IPS-15b (cell line): ENCODE data around the gene RBFOX1.

Source experiments
- H3K27me3 ChIP-seq: one replicate; pipeline ENCODE4 v1.6.1; 2013; ENCODE audit warnings: low read length; ENCODE audit not compliant: control insufficient read depth, insufficient read depth
- H3K36me3 ChIP-seq: one replicate; pipeline ENCODE4 v1.6.1; 2013; ENCODE audit warnings: low read length; ENCODE audit not compliant: control insufficient read depth, insufficient read depth
- H3K4me1 ChIP-seq: one replicate; pipeline ENCODE4 v1.6.1; 2013; ENCODE audit warnings: mild to moderate bottlenecking, low read length; ENCODE audit not compliant: control insufficient read depth, insufficient read depth
- H3K4me3 ChIP-seq: one replicate; pipeline ENCODE4 v1.5.1; 2013; ENCODE audit warnings: low read depth, low read length
- H3K9ac ChIP-seq: one replicate; pipeline ENCODE4 v1.6.1; 2013; ENCODE audit warnings: low read depth, mild to moderate bottlenecking, low read length
- H3K9me3 ChIP-seq: one replicate; pipeline ENCODE4 v1.6.1; 2013; ENCODE audit warnings: mild to moderate bottlenecking, low read length; ENCODE audit not compliant: control insufficient read depth, insufficient read depth

Gene RBFOX1

GRCh38 chr16:7449808-7450207 is 117.2 kb downstream of the RBFOX1 start:
- no peaks in the 10 kb centered on the region for H3K36me3 ChIP-seq
- H3K9me3 ChIP-seq: no peaks in the 10 kb centered on the region
- H3K4me1 ChIP-seq: peaks cover 6% of the 10 kb centered on the region
- no peak overlapping the region for H3K9ac ChIP-seq
- H3K27me3 ChIP-seq: no peaks in the 10 kb centered on the region
- H3K4me3 ChIP-seq: no peak overlapping the region

DNA sequence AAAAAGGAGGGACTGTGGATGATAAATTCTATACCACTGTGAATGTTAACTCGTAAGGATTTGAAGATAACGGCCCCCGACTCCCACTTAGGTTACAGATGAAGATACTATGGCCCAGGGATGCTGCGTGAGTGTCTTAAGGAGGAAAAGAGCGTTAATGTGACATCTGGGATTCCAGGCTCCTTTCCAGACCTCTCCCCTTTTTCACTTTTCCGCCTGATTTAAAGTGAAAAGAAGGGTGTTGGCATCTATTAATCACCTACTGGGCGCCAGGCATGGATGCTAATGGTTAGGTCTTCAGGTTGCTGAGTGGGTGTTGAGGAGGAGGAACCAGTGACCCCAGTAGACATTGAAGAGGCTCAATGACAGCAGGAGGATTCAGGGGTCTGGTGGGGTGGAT is 117.8 kb downstream of the RBFOX1 start:
- Histone ChIP-seq H3K4me3 (no peak overlapping the region), H3K36me3 (no peaks in the 10 kb centered on the region), H3K27me3 (no peaks in the 10 kb centered on the region), H3K4me1 (peaks cover 6% of the 10 kb centered on the region), H3K9me3 (no peaks in the 10 kb centered on the region), H3K9ac (no peak overlapping the region)

DNA sequence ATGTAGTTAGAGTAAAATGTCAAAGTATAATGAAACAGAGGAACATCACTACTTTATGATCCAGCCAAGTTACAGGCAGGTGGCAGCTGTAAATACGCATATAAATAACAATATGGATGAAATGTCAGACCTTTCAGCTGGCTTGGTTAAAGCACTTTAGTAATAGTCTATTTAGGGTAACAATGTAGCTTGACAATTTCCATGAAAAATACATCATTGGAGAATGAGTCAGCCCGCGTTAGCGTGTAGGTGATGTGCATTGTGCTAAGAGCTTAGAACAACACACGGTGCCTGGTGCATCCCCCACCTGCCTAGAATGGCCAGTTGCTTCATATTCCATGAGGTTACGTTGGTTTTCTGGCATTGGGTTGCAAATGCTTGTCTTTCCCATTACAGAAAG is 119.4 kb downstream of the RBFOX1 start:
- peaks cover 6% of the 10 kb centered on the region for H3K4me1 ChIP-seq
- H3K36me3 ChIP-seq: no peaks in the 10 kb centered on the region
- no peaks in the 10 kb centered on the region for H3K27me3 ChIP-seq

DNA sequence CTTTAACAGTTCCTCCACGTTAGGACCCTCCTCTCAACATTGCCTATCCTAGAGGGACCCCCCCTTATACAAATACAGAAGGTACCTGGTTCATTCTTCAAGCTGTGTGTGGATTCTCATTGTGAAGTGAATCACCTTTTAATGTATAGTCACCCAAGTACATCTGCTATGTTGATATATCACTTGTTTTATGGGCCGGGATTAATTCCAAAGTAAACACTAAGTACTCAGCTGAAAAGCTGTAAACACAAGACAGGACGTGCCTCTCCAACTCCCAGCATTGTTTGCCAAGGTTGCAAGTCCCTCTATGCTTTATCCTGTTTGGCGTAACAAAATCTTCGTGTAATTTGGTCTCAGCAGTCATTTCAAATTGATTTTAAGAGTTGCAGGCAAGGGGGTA is 123.6 kb downstream of the RBFOX1 start:
- H3K4me3 ChIP-seq: no peak overlapping the region
- H3K4me1 ChIP-seq: peaks cover 6% of the 10 kb centered on the region
- no peaks in the 10 kb centered on the region for H3K27me3 ChIP-seq
- no peaks in the 10 kb centered on the region for H3K9me3 ChIP-seq
- no peaks in the 10 kb centered on the region for H3K36me3 ChIP-seq
- H3K9ac ChIP-seq: no peak overlapping the region

More for the DNA sequence above, 119.4 kb downstream of the RBFOX1 start:
- Histone ChIP-seq H3K9me3 (no peaks in the 10 kb centered on the region), H3K9ac (no peak overlapping the region), H3K4me3 (no peak overlapping the region)

DNA sequence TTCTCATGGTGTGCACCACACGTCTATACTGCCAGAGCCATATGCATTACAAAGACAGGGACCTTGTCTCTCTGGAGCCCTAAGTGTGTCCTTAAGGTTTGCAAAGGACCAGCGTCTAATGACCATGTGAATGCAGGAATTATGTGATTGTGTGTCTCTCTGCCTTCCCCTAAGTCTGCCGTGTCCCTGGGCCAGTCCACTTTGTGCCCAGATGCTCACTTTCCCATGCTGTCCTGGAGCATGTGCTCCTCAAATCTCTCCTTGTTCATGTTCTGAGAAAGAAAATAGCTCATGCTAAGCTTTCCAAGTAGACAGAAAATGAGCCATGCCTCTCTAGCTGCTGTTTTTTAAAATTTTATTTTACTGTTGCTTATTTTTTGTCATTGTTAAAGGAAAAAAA is 125.5 kb downstream of the RBFOX1 start:
- Histone ChIP-seq H3K4me3 (no peak overlapping the region), H3K9ac (no peak overlapping the region), H3K27me3 (no peaks in the 10 kb centered on the region), H3K4me1 (no peaks in the 10 kb centered on the region), H3K36me3 (no peaks in the 10 kb centered on the region), H3K9me3 (no peaks in the 10 kb centered on the region)

DNA sequence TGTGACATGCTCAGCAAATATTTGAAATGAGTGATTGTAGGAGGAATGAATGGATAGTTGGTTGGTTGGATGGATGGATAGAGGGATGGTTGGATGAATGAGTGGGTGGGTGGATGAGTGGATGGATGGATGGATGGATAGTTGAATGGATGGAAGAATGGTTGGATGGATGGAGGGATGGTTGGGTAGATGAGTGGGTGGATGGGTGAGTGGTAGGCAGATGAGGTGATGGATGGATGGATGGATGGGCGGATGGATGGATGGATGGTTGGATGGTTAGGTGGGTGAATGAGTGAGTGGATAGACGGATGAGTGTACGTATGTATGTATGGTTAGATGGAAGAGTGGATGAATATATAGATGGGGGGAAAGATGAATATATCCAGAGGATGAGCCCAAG is 137.7 kb downstream of the RBFOX1 start:
- no peaks in the 10 kb centered on the region for H3K4me1 ChIP-seq
- H3K9ac ChIP-seq: no peak overlapping the region
- no peak overlapping the region for H3K4me3 ChIP-seq
- H3K9me3 ChIP-seq: no peaks in the 10 kb centered on the region
- H3K36me3 ChIP-seq: no peaks in the 10 kb centered on the region
- no peaks in the 10 kb centered on the region for H3K27me3 ChIP-seq

- no peaks in the 10 kb centered on the region for H3K9me3 ChIP-seq
- no peak overlapping the region for H3K9ac ChIP-seq
- H3K4me3 ChIP-seq: no peak overlapping the region
- H3K27me3 ChIP-seq: no peaks in the 10 kb centered on the region
- H3K36me3 ChIP-seq: no peaks in the 10 kb centered on the region
- H3K4me1 ChIP-seq: no peaks in the 10 kb centered on the region
These were observed 138.6 kb downstream of the RBFOX1 start for GRCh38 chr16:7471268-7471667.

- H3K4me1 ChIP-seq: no peaks in the 10 kb centered on the region
- H3K4me3 ChIP-seq: no peak overlapping the region
- H3K9me3 ChIP-seq: no peaks in the 10 kb centered on the region
These were observed 149.4 kb downstream of the RBFOX1 start for GRCh38 chr16:7482032-7482431.

GRCh38 chr16:7482596-7483290 is 150.1 kb downstream of the RBFOX1 start:
- Histone ChIP-seq H3K9ac (no peak overlapping the region), H3K36me3 (no peaks in the 10 kb centered on the region), H3K27me3 (no peaks in the 10 kb centered on the region)

More at GRCh38 chr16:7482032-7482431, 149.4 kb downstream of the RBFOX1 start:
- Histone ChIP-seq H3K9ac (no peak overlapping the region), H3K36me3 (no peaks in the 10 kb centered on the region), H3K27me3 (no peaks in the 10 kb centered on the region)

DNA sequence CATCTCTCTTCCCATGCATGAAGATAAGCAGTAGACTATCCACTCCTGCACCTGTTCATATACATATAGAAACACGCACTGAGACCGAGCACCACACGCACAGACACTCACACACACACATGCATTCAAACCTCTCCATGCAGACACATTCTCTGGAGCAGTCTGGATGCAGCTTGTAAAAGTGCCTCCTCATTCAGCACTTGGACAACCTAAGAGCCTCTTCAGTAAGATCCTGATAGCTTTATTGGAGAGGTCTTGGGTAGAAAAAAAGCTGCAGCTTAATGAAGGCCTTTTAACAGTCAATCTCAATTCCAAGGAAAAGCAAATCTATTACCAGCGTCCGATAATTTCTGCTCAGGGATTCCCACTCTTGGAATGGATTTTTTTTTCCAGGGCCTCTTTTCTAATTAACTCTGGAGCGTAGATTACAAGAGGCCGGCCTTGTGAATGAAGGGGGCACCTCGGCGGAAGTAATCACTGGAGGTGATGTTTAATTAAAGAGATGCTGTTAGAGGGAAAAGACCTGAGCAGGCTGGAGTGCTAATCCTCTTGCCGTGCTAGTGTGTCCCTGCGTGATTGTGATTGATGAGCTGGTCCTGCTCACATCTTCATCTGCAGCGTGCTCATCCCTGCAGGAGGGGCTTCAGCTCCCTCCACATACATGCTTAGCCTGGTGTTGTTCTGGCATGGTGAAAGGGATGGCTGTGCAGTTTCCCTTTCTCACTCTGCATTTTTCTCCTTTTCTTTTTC is 155.1 kb downstream of the RBFOX1 start:
- no peaks in the 10 kb centered on the region for H3K36me3 ChIP-seq
- no peaks in the 10 kb centered on the region for H3K27me3 ChIP-seq
- no peak overlapping the region for H3K9ac ChIP-seq
- no peaks in the 10 kb centered on the region for H3K9me3 ChIP-seq
- H3K4me1 ChIP-seq: no peaks in the 10 kb centered on the region
- H3K4me3 ChIP-seq: no peak overlapping the region

More at GRCh38 chr16:7482596-7483290, 150.1 kb downstream of the RBFOX1 start:
- Histone ChIP-seq H3K9me3 (no peaks in the 10 kb centered on the region), H3K4me3 (no peak overlapping the region), H3K4me1 (no peaks in the 10 kb centered on the region)

GRCh38 chr16:7492122-7492521 is 159.5 kb downstream of the RBFOX1 start:
- H3K4me1 ChIP-seq: no peaks in the 10 kb centered on the region

GRCh38 chr16:7493133-7493532 is 160.5 kb downstream of the RBFOX1 start:
- no peaks in the 10 kb centered on the region for H3K4me1 ChIP-seq
- no peaks in the 10 kb centered on the region for H3K27me3 ChIP-seq
- no peaks in the 10 kb centered on the region for H3K9me3 ChIP-seq
- H3K9ac ChIP-seq: no peak overlapping the region
- H3K36me3 ChIP-seq: no peaks in the 10 kb centered on the region
- no peak overlapping the region for H3K4me3 ChIP-seq

More at GRCh38 chr16:7492122-7492521, 159.5 kb downstream of the RBFOX1 start:
- Histone ChIP-seq H3K9me3 (no peaks in the 10 kb centered on the region), H3K9ac (no peak overlapping the region), H3K27me3 (no peaks in the 10 kb centered on the region), H3K36me3 (no peaks in the 10 kb centered on the region), H3K4me3 (no peak overlapping the region)
